Stimulated activated CD8-positive, alpha-beta memory T cell treated with anti-CD3 and anti-CD28 coated beads, Interleukin-2, amount 100 ng/mL, for 48 hours (primary cell): ENCODE data around the gene GPS1.

ENCODE experiments used
- DNase-seq, 2 donors: peaks; one replicate each; pipeline ENCODE4 v3.0.0-alpha.2; 2020; ENCODE audit warnings: low read depth in 2 of 2

The GPS1 gene

GRCh38 chr17:82045936-82046484 is 5.7 kb upstream of the GPS1 start:
- DNase-seq, result no peak

- no peak for DNase-seq
Measured at GRCh38 chr17:82046903-82047302, 4.8 kb upstream of the GPS1 start.

- DNase-seq, result no peak
Measured at GRCh38 chr17:82047379-82047778, 4.3 kb upstream of the GPS1 start.

GRCh38 chr17:82047914-82048570 is 3.7 kb upstream of the GPS1 start:
- no peak for DNase-seq

- no peak for DNase-seq
Measured at GRCh38 chr17:82048571-82048971, 3.1 kb upstream of the GPS1 start.

GRCh38 chr17:82049106-82049505 is 2.6 kb upstream of the GPS1 start:
- no peak for DNase-seq

- DNase-seq, result no peak
Measured at GRCh38 chr17:82049521-82049971, 2.2 kb upstream of the GPS1 start.

- no peak for DNase-seq
Measured at GRCh38 chr17:82050152-82050760, 1.4 kb upstream of the GPS1 start.

- no peak for DNase-seq
Measured at GRCh38 chr17:82050761-82051641, 697 bp upstream of the GPS1 start.

GRCh38 chr17:82052638-82053059 is 951 bp downstream of the GPS1 start:
- DNase-seq, result no peak

GRCh38 chr17:82053130-82053529 is 1.4 kb downstream of the GPS1 start:
- DNase-seq, result no peak

- DNase-seq, result no peak
Measured at GRCh38 chr17:82053556-82054263, 2.0 kb downstream of the GPS1 start.

GRCh38 chr17:82054351-82055022 is 2.8 kb downstream of the GPS1 start:
- no peak for DNase-seq

GRCh38 chr17:82055023-82055964 is 3.6 kb downstream of the GPS1 start:
- DNase-seq, result no peak

- no peak for DNase-seq
Measured at GRCh38 chr17:82055965-82056728, 4.4 kb downstream of the GPS1 start.

- DNase-seq, result no peak
Measured at GRCh38 chr17:82056729-82057621, 5.3 kb downstream of the GPS1 start.

GRCh38 chr17:82058230-82058854 is 6.6 kb downstream of the GPS1 start:
- no peak for DNase-seq

GRCh38 chr17:82058855-82059249 is 7.2 kb downstream of the GPS1 start:
- no peak for DNase-seq
